GM12878 (cell line): ENCODE data around the gene MSL2. TPM values are rescaled to one million over a fixed set of nuclear protein-coding genes. Genes with fewer than 3 reads are reported as not detected.

Source experiments
- ATAC-seq: fragments of 200-7000 bp; cut with Tn5 transposase; 3 replicates; pipeline ENCODE4 v1.9.1; 2020; ENCODE audit warnings: mild to moderate bottlenecking, moderate library complexity
- BruUV-seq: library from RNA; stranded (reverse); fragments of 400-500 nt; replicated peaks from 2 replicates; lab custom pipeline; 2021; lab: Mats Ljungman, UMichigan
- CTCF ChIA-PET: fragments of 300-600 bp; sonication (Branson Sonifier 250); formaldehyde crosslinking; extraction: SDS; loops from one replicate; lab custom pipeline; 2021; ENCODE audit warnings: inconsistent platforms; lab: Yijun Ruan, JAX
- POLR2A ChIA-PET: fragments of 350-600 bp; formaldehyde crosslinking; extraction: SDS; loops from one replicate; lab custom pipeline; 2021; ENCODE audit warnings: inconsistent platforms; lab: Charles Lee
- RAD21 ChIA-PET: fragments of 300-600 bp; sonication (Branson Sonifier 250); formaldehyde crosslinking; loops from one replicate; lab custom pipeline; 2023; ENCODE audit warnings: antibody characterized with exemption; ENCODE audit not compliant: unreplicated experiment; lab: Charles Lee
- SMC1A ChIA-PET: fragments of 300-600 bp; sonication (Branson Sonifier 250); formaldehyde crosslinking; loops from one replicate; lab custom pipeline; 2023; ENCODE audit not compliant: unreplicated experiment, uncharacterized antibody; lab: Charles Lee
- DNase-seq: peaks from one replicate; pipeline ENCODE4 v3.0.0-alpha.2; 2011; ENCODE audit warnings: low read depth, low spot score
- FAIRE-seq: peaks from 3 replicates; lab custom pipeline; 2011; peaks lifted over from hg19 to GRCh38; lab: Jason Lieb, UNC
- H2AFZ ChIP-seq: 2 replicates; pipeline ENCODE4 v1.6.0; 2011; ENCODE audit warnings: low read depth, low read length, control low read depth; ENCODE audit not compliant: control insufficient read depth
- H3K27ac ChIP-seq: 2 replicates; pipeline ENCODE4 v1.5.1; 2011; ENCODE audit warnings: control low read depth; ENCODE audit not compliant: control insufficient read depth, insufficient read depth
- H3K27me3 ChIP-seq, 2 experiments: replicated peaks in 1 of 2; 2 replicates each; pipeline versions ENCODE4 v1.6.0 to v1.6.1; 2011; ENCODE audit warnings: low read length in 1 of 2; ENCODE audit not compliant: control insufficient read depth in 2 of 2, insufficient read depth in 2 of 2
- H3K36me3 ChIP-seq, 2 experiments: 2 replicates each; pipeline ENCODE4 v1.5.1; 2011; ENCODE audit warnings: low read length in 1 of 2; ENCODE audit not compliant: control insufficient read depth in 2 of 2, insufficient read depth in 2 of 2
- H3K4me1 ChIP-seq: 2 replicates; pipeline ENCODE4 v1.6.1; 2011; ENCODE audit warnings: mild to moderate bottlenecking, low read length, moderate library complexity, mixed read lengths; ENCODE audit not compliant: control insufficient read depth, insufficient read depth
- H3K4me2 ChIP-seq: 2 replicates; pipeline ENCODE4 v1.6.0; 2011; ENCODE audit warnings: control low read depth; ENCODE audit not compliant: control insufficient read depth, insufficient read depth
- H3K4me3 ChIP-seq: fragments of 200-600 bp; sonication (generic); 2 replicates; pipeline ENCODE4 v1.5.1; 2016
- H3K79me2 ChIP-seq: 2 replicates; pipeline ENCODE4 v1.6.0; 2011; ENCODE audit warnings: low read length; ENCODE audit not compliant: control insufficient read depth, insufficient read depth
- H3K9ac ChIP-seq: 2 replicates; pipeline ENCODE4 v1.8.0; 2011; ENCODE audit warnings: low read length, control low read depth, mixed read lengths; ENCODE audit not compliant: control insufficient read depth, insufficient read depth
- H3K9me3 ChIP-seq: replicated peaks from 3 replicates; pipeline ENCODE4 v1.5.1; 2011; ENCODE audit warnings: mild to moderate bottlenecking, low read length; ENCODE audit not compliant: control insufficient read depth, insufficient read depth
- H4K20me1 ChIP-seq: 2 replicates; pipeline ENCODE4 v1.6.0; 2011; ENCODE audit not compliant: control insufficient read depth, insufficient read depth
- BCL3 ChIP-seq: IDR thresholded peaks from 2 replicates; pipeline ENCODE4 v1.6.1; 2011; ENCODE audit warnings: borderline replicate concordance, low read depth, mild to moderate bottlenecking, moderate library complexity, low read length; ENCODE audit not compliant: insufficient read depth, poor library complexity, severe bottlenecking
- NR2F1 ChIP-seq: fragments of 450-650 bp; conservative IDR thresholded peaks from 2 replicates; pipeline ENCODE4 v1.6.1; 2017; ENCODE audit warnings: mild to moderate bottlenecking
- POLR2AphosphoS5 ChIP-seq: IDR thresholded peaks from 2 replicates; pipeline ENCODE4 v1.6.1; 2011; ENCODE audit warnings: mild to moderate bottlenecking, low read length, inconsistent platforms
- ZNF274 ChIP-seq: IDR thresholded peaks from one replicate; pipeline ENCODE4 v1.8.0; 2011; ENCODE audit not compliant: insufficient read length, insufficient read depth
- WGBS: methylation state at CpG from one replicate; pipeline ENCODE4 v1.1.6; 2016; ENCODE audit warnings: low lambda C conversion rate; ENCODE audit not compliant: insufficient replicate concordance, insufficient coverage; ENCODE audit errors: missing lambda C conversion rate; 5-methylcytosine and 5-hydroxymethylcytosine counted together
- in situ Hi-C: fragments of 300-500 bp; cut with MboI; formaldehyde crosslinking; loops from 9 replicates; pipeline ENCODE4 v1.14.3; 2018; ENCODE audit warnings: mixed read lengths
- intact Hi-C: fragments of 100-400 bp; cut with micrococcal nuclease; formaldehyde crosslinking; loops from one replicate; pipeline ENCODE4 v1.14.2; 2022; ENCODE audit not compliant: unreplicated experiment
- polyA plus RNA-seq, 11 experiments: library from polyadenylated mRNA; depleted of rRNA in 4 of 11; unstranded in 6 of 11; stranded (reverse) in 5 of 11; fragments of >200 nt; fragmentation: Nextera tagmentation in 4 of 11; fragmentation: Illumina TruSeq in 1 of 11; extraction: Ambion mirVana in 4 of 11; extraction: Trizol in 1 of 11; gene quantifications; 1 replicate in 1 of 11; 2 replicates in 10 of 11; pipeline versions ENCODE4 v1.2.1 to v1.2.3, GENCODE V29; 2011 to 2016; ENCODE audit warnings: inconsistent platforms in 2 of 11, missing spikeins in 2 of 11, low read depth in 1 of 11
- total RNA-seq, 4 experiments: library from RNA; depleted of rRNA in 3 of 4; stranded (reverse); fragments of >200 nt in 3 of 4; fragmentation: Illumina TruSeq in 1 of 4; extraction: Trizol in 1 of 4; gene quantifications; 2 replicates each; pipeline versions ENCODE4 v1.2.1 to v1.2.3, GENCODE V29; 2013 to 2021

The MSL2 gene
- total and polyA plus RNA-seq, 10 of the 15 experiments (the other 5 are each of a cell fraction or from before 2014, with no cell fraction given), result 3.5 to 31.7 (median 10.5) TPM

- ChIA-PET CTCF (interaction anchor here (0.6 to 1.6 kb wide), 4 partner anchors 8 to 565 kb away, joined by 3 to 4 read pairs (median 4); no protein-coding TSS in a partner anchor), RAD21 (interaction anchor here (0.7 to 1.3 kb wide), 2 partner anchors 9 to 565 kb away, joined by 3 to 4 read pairs; partner anchors contain the start of gene STAG1)
- Histone ChIP-seq H3K36me3 (peaks cover 0 to 2% of the 10 kb centered on the region in 2 experiments; a peak in 1 of 4 replicates), H3K79me2 (peaks cover 100% of the 10 kb centered on the region)
- BruUV-seq, result no TSS peak
- no peak for DNase-seq
- no peak for TF ChIP-seq NR2F1
- 0 out of 2 replicates have a peak, but pooled peaks have one; percentile 6 for TF ChIP-seq POLR2AphosphoS5
- TF ChIP-seq, all 136 proteins: peak for 1
- Histone ChIP-seq H4K20me1 (peaks cover 15% of the 10 kb centered on the region), H3K27me3 (no peaks in the 10 kb centered on the region), H2AFZ (no peak overlapping the region), H3K4me1 (peaks cover 10% of the 10 kb centered on the region; the same call in 1 of the 2 replicates), H3K4me2 (peak overlapping the region; percentile 55; the same call in 1 of the 2 replicates), H3K27ac (no peak overlapping the region), H3K9ac (no peak overlapping the region; the same call in 1 of the 2 replicates), H3K9me3 (no peaks in the 10 kb centered on the region; the same call in 2 of the 3 replicates), H3K4me3 (0 out of 2 replicates have a peak overlapping the region, but pooled peaks have one; percentile 28)
- intact Hi-C loops (no loop called here), in situ Hi-C loops (loop anchor here (5.0 kb wide), 1 partner anchor 559 kb away; no protein-coding TSS in a partner anchor)
- FAIRE-seq (no peak), ATAC-seq (no peak)
- POLR2A ChIA-PET, result interaction anchor here (0.6 to 3.9 kb wide), 2 partner anchors 9 to 13 kb away, joined by 4 to 14 read pairs; partner anchors contain the start of gene MSL2
- SMC1A ChIA-PET, result interaction anchor here (0.8 to 1.5 kb wide), 5 partner anchors 11 to 109 kb away, joined by 3 to 5 read pairs (median 3); no protein-coding TSS in a partner anchor
- WGBS, result 35% methylated on average over 4 of the region's 4 CpGs
These were observed 8.3 kb downstream of the MSL2 start for GRCh38 chr3:136187868-136188267.

DNA sequence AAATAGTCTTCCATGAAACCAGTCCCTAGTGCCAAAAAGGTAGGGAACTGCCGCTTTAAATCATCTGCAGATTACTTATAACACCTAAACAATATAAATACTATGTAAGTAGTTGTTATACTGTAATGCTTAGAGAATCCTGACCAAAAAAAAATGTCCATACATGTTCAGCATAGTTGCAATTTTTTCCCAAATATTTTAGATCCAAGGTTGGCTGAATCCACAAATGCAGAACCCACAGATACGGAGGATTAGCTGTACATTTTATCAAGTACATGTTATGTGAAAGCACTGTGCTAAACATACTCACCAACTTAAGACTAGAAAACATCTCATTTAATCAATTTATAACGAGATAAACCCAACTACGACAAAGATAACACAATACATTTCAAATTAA, 9.3 kb downstream of the MSL2 start:
- Histone ChIP-seq H3K79me2 (peaks cover 100% of the 10 kb centered on the region), H3K9me3 (no peaks in the 10 kb centered on the region; the same call in 2 of the 3 replicates), H3K27me3 (no peaks in the 10 kb centered on the region), H3K4me2 (peak overlapping the region; percentile 17; the same call in 1 of the 2 replicates), H3K4me1 (peaks cover 10% of the 10 kb centered on the region; the same call in 1 of the 2 replicates), H4K20me1 (peaks cover 18% of the 10 kb centered on the region), H3K27ac (no peak overlapping the region), H3K36me3 (peaks cover 0 to 2% of the 10 kb centered on the region in 2 experiments; a peak in 1 of 4 replicates), H2AFZ (no peak overlapping the region), H3K9ac (no peak overlapping the region), H3K4me3 (peak overlapping the region; percentile 30; the same call in 1 of the 2 replicates)
- FAIRE-seq (no peak), DNase-seq (no peak), ATAC-seq (no peak)
- no TSS peak for BruUV-seq
- ChIA-PET RAD21 (no interaction called here), POLR2A (interaction anchor here (0.7 to 3.9 kb wide), 2 partner anchors 10 to 341 kb away, joined by 3 to 14 read pairs; partner anchors contain the start of gene MSL2), CTCF (no interaction called here), SMC1A (interaction anchor here (1.5 to 1.7 kb wide), 3 partner anchors 10 to 96 kb away, joined by 3 to 5 read pairs (median 3); partner anchors contain the start of gene MSL2)
- 84% methylated on average over 4 of the region's 4 CpGs for whole genome bisulfite sequencing
- intact Hi-C loops (no loop called here), in situ Hi-C loops (loop anchor here (5.0 kb wide), 1 partner anchor 560 kb away; no protein-coding TSS in a partner anchor)
- TF ChIP-seq ZNF274, result no peak
- no peak for TF ChIP-seq BCL3
